ENCODE data around the gene RPL27. TPM values are rescaled to one million over a fixed set of nuclear protein-coding genes. Genes with fewer than 3 reads are reported as not detected.
A peak's percentile ranks its signal among the peaks of the same experiment; 100 is the strongest.

RPL27 gene
- total and polyA plus RNA-seq, 2 of the 13 experiments (the other 11 are each of a cell fraction or from before 2014, with no cell fraction given), result 1,585 to 5,840 TPM

- no peak for TF ChIP-seq FOXA1 (IDR thresholded peaks at IDR 0.05)
- no peak for TF ChIP-seq FOXA1 (CRISPR knock-in tag; IDR thresholded peaks at IDR 0.05)
- no peak for TF ChIP-seq DDIT3 (CRISPR knock-in tag; IDR thresholded peaks at IDR 0.05)
- TF ChIP-seq HOXA5 (CRISPR knock-in tag; IDR thresholded peaks at IDR 0.05), result no peak; the same call in none of the 2 replicates
- TF ChIP-seq RORA (CRISPR knock-in tag; IDR thresholded peaks at IDR 0.05), result no peak
- no peak for TF ChIP-seq LRRFIP1 (CRISPR knock-in tag; conservative IDR thresholded peaks at IDR 0.05)
- 0 out of 2 replicates have a peak, but pooled peaks have one; percentile 47 for TF ChIP-seq FOXO1 (CRISPR knock-in tag; IDR thresholded peaks at IDR 0.05)
- TF ChIP-seq ZNF414 (CRISPR knock-in tag; IDR thresholded peaks at IDR 0.05), result no peak
- TF ChIP-seq PHF21A (CRISPR knock-in tag; IDR thresholded peaks at IDR 0.05), result no peak
- TF ChIP-seq SKI (IDR thresholded peaks at IDR 0.05; ENCODE audit: partially characterized antibody), result no peak
- peak; percentile 59; the same call in 1 of the 2 replicates for TF ChIP-seq SALL1 (CRISPR knock-in tag; IDR thresholded peaks at IDR 0.05)
- no peak for TF ChIP-seq NFE2 (CRISPR knock-in tag; IDR thresholded peaks at IDR 0.05)
- TF ChIP-seq XRCC5 (optimal IDR thresholded peaks at IDR 0.05; ENCODE audit: low read length), result peak; percentile 37
- TF ChIP-seq HOXD1 (CRISPR knock-in tag; IDR thresholded peaks at IDR 0.05), result peak; percentile 90
- TF ChIP-seq MAF1 (CRISPR knock-in tag; IDR thresholded peaks at IDR 0.05; ENCODE audit: borderline replicate concordance), result no peak; the same call in 1 of the 2 replicates
- TF ChIP-seq DRAP1 (CRISPR knock-in tag; IDR thresholded peaks at IDR 0.05), result peak; percentile 93
- TF ChIP-seq TFE3 (CRISPR knock-in tag; IDR thresholded peaks at IDR 0.05), result no peak
- TF ChIP-seq ZNF850 (CRISPR knock-in tag; conservative IDR thresholded peaks at IDR 0.05), result no peak
- TF ChIP-seq ZFP90 (CRISPR knock-in tag; IDR thresholded peaks at IDR 0.05; ENCODE audit: borderline replicate concordance), result peak; percentile 86
- peak; percentile 89; the same call in 1 of the 2 replicates for TF ChIP-seq ZBTB39 (CRISPR knock-in tag; IDR thresholded peaks at IDR 0.05)
- no peak for TF ChIP-seq GZF1 (CRISPR knock-in tag; IDR thresholded peaks at IDR 0.05)
Observed at GRCh38 chr17:43021741-43022512, 23.7 kb downstream of the RPL27 start, which contains the start of gene VAT1 (continued).

Measured in HepG2 (cell line).